ENCODE results near the gene PABPN1.

- TF ChIP-seq GATA3 (IDR thresholded peaks at IDR 0.05; ENCODE audit: low read depth, low read length) (no peak), GATA2 (IDR thresholded peaks at IDR 0.05; ENCODE audit: low read depth, low read length) (no peak)
These were observed 38.6 kb downstream of the PABPN1 start for GRCh38 chr14:23359722-23360447.

All from SH-SY5Y (cell line).